HEK293T (cell line): ENCODE data around the gene TMTC3.

Source experiments
- ARNT ChIP-seq: fragments of 450-650 bp; IDR thresholded peaks from 2 replicates; pipeline ENCODE4 v1.6.1; 2017; ENCODE audit warnings: mild to moderate bottlenecking
- ELF4 ChIP-seq: fragments of 450-650 bp; IDR thresholded peaks from 2 replicates; pipeline ENCODE4 v1.6.1; 2017; ENCODE audit warnings: antibody characterized with exemption
- FOXA1 ChIP-seq: fragments of 450-650 bp; IDR thresholded peaks from 2 replicates; pipeline ENCODE4 v1.6.1; 2016; ENCODE audit warnings: mild to moderate bottlenecking
- FOXK2 ChIP-seq: fragments of 450-650 bp; IDR thresholded peaks from 2 replicates; pipeline ENCODE4 v1.6.1; 2016; ENCODE audit warnings: mild to moderate bottlenecking
- FOXM1 ChIP-seq: fragments of 450-650 bp; IDR thresholded peaks from 2 replicates; pipeline ENCODE4 v1.6.1; 2017; ENCODE audit warnings: mild to moderate bottlenecking, borderline replicate concordance
- PKNOX1 ChIP-seq: fragments of 450-650 bp; IDR thresholded peaks from 2 replicates; pipeline ENCODE4 v1.6.1; 2016

GRCh38 chr12:88242571-88242925 is 100.4 kb downstream of the TMTC3 start:
- TF ChIP-seq FOXA1 = no peak
- no peak for TF ChIP-seq ARNT
- no peak for TF ChIP-seq FOXM1
- no peak for TF ChIP-seq FOXK2
- no peak for TF ChIP-seq ELF4
- TF ChIP-seq PKNOX1 = no peak
